Measurements from ENCODE around the gene PAWR.

DNA sequence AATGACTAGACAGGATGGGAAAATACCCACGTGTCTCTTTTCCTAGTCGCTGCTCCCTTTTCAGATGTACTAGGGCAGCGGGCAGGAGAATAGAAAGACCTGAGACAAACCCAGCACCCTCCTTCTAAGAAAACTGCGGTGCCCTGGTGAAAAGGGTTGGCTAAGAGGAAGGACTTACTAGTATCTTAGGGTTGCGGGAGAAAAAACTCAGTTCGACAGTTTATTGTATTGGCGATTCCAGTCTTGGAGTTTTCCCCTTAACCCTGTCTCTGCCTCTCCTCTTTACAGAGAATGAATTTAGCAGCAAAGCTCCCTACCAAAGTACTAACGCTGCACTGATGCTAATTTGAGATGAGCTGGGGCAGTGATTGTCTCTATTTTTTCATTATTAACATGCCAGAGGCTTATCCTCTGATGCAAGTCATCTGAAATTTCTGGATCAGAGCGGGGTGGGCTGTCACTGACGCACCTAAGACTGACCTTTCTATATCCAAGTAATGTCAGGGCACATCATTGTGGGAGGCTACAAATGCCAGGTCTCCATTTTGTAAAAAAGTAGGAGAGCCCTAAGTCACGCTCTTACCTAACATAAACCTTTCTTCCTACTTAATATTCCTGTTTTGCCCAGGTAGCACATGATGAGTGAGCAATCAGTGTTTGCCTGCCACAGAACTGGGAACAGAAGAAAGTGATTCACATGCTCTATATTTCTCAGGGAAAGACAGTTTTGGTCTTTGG is 916 bp upstream of the PAWR start:
- peak in 1 of 2 donors; percentile 15 for TF ChIP-seq EP300 (IDR thresholded peaks at IDR 0.05)
- TF ChIP-seq, protein P1, sequence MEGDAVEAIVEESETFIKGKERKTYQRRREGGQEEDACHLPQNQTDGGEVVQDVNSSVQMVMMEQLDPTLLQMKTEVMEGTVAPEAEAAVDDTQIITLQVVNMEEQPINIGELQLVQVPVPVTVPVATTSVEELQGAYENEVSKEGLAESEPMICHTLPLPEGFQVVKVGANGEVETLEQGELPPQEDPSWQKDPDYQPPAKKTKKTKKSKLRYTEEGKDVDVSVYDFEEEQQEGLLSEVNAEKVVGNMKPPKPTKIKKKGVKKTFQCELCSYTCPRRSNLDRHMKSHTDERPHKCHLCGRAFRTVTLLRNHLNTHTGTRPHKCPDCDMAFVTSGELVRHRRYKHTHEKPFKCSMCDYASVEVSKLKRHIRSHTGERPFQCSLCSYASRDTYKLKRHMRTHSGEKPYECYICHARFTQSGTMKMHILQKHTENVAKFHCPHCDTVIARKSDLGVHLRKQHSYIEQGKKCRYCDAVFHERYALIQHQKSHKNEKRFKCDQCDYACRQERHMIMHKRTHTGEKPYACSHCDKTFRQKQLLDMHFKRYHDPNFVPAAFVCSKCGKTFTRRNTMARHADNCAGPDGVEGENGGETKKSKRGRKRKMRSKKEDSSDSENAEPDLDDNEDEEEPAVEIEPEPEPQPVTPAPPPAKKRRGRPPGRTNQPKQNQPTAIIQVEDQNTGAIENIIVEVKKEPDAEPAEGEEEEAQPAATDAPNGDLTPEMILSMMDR (IDR thresholded peaks at IDR 0.05) = no peak
- TF ChIP-seq POLR2A (IDR thresholded peaks at IDR 0.05) = no peak
